ENCODE results near the gene CNTN6.

Gene CNTN6

DNA sequence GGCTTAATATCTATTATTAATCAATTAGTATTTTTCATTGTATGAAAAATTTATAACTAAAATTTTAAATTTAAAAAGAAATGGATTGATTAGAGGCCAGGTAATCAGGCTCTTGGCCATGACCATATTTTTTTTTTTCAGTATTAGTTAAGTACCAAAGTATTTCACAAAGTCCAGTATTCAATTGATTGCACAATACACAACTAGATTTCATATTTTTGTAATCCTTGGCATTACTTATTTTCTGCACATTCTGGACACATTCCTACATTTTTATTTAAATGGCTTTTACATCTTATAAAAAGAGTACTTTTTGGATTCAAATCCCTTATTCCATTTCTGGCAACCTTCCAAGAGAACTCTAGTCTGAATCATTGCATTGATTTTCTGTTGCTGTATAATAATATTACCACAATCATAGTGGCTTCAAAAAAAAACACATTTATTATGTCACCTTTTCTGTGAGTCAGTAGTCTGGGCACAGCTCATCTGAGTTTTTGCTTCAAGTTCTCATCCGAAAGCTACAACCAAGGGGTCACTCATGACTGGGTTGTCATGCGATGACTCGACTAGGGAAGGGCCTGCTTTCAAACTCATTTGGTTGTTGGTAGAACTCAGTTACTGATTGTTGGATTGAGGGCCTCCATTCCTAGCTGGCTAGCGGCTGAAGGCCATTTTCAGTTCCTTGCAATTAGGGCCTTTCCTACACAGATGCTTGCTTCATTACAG is 90.7 kb downstream of the CNTN6 start:
- DNase-seq, result no peak

GRCh38 chr3:1190569-1190968 is 97.7 kb downstream of the CNTN6 start:
- DNase-seq, result no peak

GRCh38 chr3:1191026-1191425 is 98.2 kb downstream of the CNTN6 start:
- no peak for DNase-seq

GRCh38 chr3:1195947-1196346 is 103.1 kb downstream of the CNTN6 start:
- no peak for DNase-seq

DNA sequence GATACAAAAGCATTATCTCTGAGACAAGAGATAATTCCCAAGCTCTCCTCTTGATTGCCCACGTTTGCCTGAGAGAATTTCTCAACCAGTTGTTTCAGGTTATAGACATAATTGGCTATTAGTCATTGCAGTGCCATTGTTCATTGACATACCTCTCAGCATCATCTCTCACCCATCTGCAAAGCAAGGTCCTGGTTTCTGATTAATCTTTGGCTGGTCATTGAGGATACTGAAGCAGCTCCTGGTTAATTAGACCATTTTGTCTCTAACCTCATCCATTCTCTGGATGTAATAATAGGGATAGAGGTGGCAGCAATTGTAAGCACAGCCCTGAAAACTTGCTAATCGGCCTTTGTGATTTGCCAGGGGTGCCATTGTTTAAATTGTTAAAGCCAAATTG is 104.2 kb downstream of the CNTN6 start:
- no peak for DNase-seq

- no peak for DNase-seq
These were observed 107.5 kb downstream of the CNTN6 start for GRCh38 chr3:1200371-1200770.

- DNase-seq, result no peak
These were observed 115.1 kb downstream of the CNTN6 start for GRCh38 chr3:1207904-1208303.

DNA sequence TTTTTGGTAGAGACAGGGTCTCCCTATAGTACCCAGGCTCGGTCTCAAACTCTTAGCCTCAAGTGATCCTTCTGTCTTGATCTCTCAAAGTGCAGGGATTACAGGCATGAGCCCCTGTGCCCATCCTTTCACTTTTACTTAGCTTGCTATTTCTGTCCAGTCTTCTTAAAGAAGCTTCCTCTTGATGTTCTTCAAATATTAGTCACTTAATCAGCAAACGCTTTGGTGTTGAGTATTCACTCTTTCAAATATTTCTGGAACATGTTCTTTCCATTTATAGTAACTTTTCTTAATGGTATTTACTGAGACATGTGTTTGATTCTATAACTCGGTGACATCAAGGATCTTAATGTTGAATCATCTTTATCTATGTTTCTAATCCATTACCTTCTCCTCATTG is 122.1 kb downstream of the CNTN6 start:
- DNase-seq, result no peak

GRCh38 chr3:1216856-1217255 is 124.0 kb downstream of the CNTN6 start:
- no peak for DNase-seq

DNA sequence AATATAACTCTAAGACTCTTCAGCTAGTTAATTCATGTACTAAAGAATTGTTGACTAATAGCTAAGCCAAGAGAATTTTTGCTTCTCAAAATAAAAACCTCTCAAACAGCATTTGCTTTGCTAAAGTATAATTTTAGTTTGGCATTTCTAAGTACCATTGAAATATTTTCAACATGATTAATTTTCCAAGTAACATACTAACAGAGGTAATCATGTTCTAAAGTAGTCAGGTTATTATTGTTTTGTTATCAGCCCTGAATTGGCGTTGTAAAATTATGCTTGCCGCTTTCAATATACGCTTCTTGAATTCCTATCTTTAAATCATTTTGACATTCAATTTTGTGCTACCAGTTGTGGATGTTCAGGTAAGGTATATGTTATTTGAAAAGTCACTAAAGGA is 134.3 kb downstream of the CNTN6 start:
- no peak for DNase-seq

DNA sequence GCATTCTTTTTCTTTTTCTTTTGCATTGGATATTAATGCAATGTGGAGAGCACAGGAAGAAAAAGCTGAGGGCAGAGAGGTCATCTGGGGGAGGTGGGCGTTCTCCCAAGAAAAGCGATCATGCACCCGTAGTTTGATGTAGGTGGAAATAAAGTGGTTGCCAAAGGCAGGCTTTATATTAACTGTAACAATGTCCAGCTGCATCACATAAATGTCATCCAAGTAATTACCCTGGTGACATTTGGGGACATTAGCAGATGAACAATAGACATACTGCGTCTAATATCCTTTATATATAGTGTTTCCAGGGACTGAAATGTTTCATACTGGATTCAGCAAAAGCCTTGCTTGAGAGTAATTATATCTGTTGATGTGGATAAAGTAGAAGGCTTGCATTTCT is 135.5 kb downstream of the CNTN6 start:
- no peak for DNase-seq

- no peak for DNase-seq
These were observed 138.1 kb downstream of the CNTN6 start for GRCh38 chr3:1230920-1231319.

GRCh38 chr3:1232276-1232675 is 139.5 kb downstream of the CNTN6 start:
- DNase-seq, result no peak

DNA sequence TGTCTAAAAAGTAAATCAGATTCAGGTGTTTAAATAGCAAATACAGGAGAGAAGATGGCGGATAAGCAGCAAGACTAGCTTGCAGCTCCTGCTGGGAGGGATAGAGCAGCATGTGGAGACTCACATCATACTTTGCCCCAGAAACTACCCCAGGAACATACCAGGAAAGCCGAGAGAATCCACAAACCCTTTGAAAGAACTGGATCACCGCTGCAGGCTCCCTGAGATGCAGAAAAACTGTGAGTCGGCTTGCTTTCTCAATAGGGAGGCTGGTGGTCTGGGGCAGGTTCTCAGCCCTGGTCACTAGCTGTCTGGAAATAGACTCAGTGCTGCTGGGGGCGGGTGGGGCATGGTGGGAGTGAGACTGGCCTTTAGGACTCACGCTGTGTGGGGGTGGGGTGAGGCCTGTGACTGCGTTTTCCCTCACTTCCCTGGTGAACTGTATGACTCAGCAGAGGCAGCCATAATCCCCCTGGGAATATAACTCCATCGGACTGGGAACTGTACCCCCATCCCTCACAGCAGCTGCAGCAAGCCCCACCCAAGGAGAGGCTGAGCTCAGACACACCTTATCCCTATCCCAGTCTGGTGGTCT is 142.8 kb downstream of the CNTN6 start:
- no peak for DNase-seq

DNA sequence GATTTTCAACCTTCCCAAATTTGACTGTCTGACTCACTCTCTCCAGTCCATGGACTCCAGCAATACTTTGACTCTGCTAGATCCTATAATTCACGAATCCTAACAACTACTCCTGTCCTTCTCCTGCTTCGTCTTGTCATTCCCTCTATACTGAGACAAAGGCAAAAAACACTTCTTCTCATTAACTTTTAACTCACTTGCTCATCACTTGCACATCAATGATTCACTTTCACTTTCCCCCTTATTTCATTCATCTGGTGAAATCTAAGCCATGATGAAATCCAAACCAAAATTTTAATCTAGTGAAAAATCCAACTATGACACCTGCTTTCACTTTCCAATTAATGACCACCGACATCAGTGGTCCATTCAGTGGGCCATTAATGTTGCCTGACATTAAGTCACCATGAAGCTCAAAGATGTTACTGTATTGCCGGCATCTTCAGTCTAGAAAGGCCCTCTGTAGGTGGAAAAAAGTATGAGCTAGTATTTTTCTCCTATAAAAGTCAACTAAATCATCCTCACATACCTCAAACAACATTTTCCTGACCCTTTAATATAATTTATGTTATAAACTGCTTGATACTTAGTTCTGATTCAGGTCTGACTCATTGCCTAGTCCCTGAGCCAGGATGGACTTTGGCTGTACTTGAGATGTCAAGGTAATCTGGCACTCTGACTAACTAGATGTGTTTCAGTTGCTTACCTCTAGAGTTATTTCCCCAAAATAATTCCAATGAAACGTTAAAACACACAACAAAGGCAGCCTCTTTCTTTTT is 158.6 kb downstream of the CNTN6 start:
- no peak for DNase-seq

GRCh38 chr3:1252061-1252430 is 159.2 kb downstream of the CNTN6 start:
- no peak for DNase-seq

DNA sequence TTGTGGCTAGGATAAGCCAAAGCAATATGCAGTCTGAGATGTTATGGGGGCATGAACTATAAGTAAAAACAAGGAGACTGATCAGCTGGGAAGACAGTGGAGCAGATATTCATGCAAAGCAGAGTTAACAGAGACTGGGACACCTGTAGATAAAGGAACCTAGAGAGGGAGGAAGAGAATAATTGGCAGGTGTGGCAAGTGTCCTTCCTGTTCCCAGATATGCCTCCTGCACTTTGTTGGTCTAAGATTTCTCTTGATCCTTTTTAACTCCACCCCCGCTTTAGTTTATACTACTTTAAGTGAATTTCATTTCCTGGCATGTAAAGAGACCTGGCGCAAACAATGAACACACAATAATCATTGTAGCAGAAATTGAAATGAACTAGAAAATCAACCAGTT is 169.4 kb downstream of the CNTN6 start:
- DNase-seq, result no peak

DNA sequence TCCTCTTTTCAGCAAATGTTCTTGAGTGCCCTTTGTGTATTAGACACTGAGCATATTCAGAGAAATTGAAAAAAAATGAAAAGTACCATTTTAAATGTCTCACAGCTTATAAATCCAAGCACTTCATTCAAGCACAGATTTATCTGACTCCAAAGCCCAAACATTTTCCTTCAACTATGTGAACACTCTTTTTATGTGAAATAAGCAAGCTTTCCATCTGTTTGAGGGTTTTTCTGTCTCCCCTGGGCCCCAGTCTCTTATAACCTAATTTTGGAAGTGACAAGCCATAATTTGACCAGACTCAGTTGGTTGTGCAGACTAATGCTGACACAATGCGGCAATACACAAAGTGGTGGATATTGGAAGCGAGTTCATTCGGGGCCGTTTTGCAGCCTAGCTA is 170.3 kb downstream of the CNTN6 start:
- no peak for DNase-seq

GRCh38 chr3:1269808-1270207 is 177.0 kb downstream of the CNTN6 start:
- no peak for DNase-seq

DNA sequence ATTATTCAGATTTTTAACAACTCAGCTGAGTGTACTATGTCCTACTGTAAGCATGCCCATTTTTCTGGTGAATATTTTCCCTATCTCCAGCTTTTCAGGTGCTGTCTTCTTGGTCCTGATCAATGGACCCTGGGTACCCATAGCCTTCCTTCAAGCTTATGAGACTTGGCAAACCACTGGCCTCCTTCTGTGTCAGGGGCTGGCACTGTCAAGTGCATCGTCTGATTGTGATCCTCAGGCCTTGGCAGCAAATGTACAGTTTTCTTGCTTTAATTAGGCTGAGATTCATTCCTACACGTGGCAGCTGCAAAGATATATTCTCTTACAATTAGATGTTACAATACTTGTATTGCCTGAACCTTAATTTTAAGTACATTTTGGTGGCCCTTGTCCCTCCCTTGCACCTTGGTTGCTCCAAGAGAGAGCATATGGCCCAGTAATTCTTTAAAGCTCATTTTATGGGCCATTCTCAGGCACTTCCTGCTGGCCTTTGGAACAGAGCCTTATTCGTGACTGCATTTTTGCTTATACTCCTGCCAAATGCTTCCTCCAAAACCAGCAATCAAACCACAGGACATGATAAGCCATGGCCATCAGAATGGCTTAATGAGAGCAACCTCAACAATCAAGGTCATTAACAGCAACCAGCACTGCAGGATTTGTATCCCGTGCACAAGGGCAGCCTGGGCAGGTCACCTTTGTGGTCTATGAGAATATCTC is 179.9 kb downstream of the CNTN6 start:
- no peak for DNase-seq

DNA sequence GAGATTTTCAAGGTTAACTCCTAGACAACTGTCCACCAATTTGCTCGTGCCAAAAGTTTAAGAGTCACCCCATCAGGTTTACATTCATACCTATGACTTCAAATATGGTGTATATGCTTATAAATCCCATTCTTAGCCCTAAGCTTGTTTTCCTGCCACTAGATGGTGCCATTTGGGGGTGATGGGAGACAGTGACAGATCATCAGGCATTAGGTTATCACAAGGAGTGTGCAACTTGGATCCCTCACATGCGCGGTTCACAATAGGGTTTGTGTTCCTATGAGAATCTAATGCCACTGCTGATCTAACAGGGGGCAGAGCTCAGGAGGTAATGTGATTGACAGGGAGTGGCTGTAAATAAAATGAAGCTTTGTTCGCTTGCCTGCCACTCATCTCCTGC is 182.7 kb downstream of the CNTN6 start:
- DNase-seq, result no peak

DNA sequence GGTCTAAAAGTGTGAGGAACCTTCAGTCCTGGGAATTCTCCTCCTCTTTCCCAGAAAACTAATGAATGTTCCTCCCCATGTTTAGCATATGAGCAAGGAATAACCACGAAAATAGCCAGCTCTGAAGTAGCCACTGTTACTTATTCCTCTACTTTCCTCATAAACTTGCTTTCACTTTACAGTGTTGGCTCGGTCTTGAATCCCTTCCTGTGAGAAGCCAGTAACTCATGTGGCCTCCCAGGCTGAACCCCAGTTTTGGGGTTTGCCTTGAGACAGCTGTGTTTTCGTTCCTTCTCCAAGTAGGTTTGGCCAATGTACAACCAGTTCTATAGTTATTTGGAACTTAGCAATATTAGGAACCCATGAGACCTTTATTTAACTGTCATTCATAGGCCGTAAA is 195.0 kb downstream of the CNTN6 start:
- no peak for DNase-seq

- DNase-seq, result no peak
These were observed 196.1 kb downstream of the CNTN6 start for GRCh38 chr3:1288805-1289494.
